HG03280 (cell line): ENCODE results near the gene CSKMT.
"Not testable (repeated sequence)": the region's sequence is repeated elsewhere in the genome, so short reads cannot be mapped to it uniquely, and the experiment has no call there.

Experiments
- ATAC-seq: cut with Tn5 transposase; IDR thresholded peaks from one replicate; pipeline ENCODE4 v1.9.1; 2021; ENCODE audit warnings: mild to moderate bottlenecking, moderate library complexity; ENCODE audit not compliant: unreplicated experiment

The CSKMT gene

GRCh38 chr11:62665075-62665598, at the start of gene CSKMT, which contains the start of gene C11orf98:
Gene CSKMT, plus strand, starts transcription at chr11:62665312. Its CDS starts 568 bp downstream, at chr11:62665880.
Gene C11orf98, minus strand, starts transcription at chr11:62665210. Its CDS starts 41 bp downstream, at chr11:62665169.
- ATAC-seq = peak; percentile 90

- ATAC-seq = no peak
These were observed 49.6 kb upstream of the CSKMT start for GRCh38 chr11:62615521-62615920.

GRCh38 chr11:62616957-62617356, 48.2 kb upstream of the CSKMT start:
- ATAC-seq = not testable (repeated sequence)

- ATAC-seq = no peak
These were observed 44.0 kb upstream of the CSKMT start for GRCh38 chr11:62621027-62621566.

- peak; percentile 94 for ATAC-seq
These were observed 43.3 kb upstream of the CSKMT start, which contains the start of gene B3GAT3 for GRCh38 chr11:62621567-62622470. Gene B3GAT3, minus strand, starts transcription at chr11:62621986. Its CDS starts 39 bp downstream, at chr11:62621947.

- no peak for ATAC-seq
These were observed 42.5 kb upstream of the CSKMT start for GRCh38 chr11:62622476-62623089.

GRCh38 chr11:62627713-62628112, 37.4 kb upstream of the CSKMT start:
- no peak for ATAC-seq

- no peak for ATAC-seq
These were observed 32.6 kb upstream of the CSKMT start for GRCh38 chr11:62632492-62632891.

- ATAC-seq = no peak
These were observed 20.9 kb upstream of the CSKMT start for GRCh38 chr11:62644220-62644619.

- ATAC-seq = no peak
These were observed 19.5 kb upstream of the CSKMT start for GRCh38 chr11:62645671-62645945.

- ATAC-seq = peak; percentile 95
These were observed 18.9 kb upstream of the CSKMT start, which contains the start of gene GANAB for GRCh38 chr11:62645946-62646824. Gene GANAB, minus strand, starts transcription at chr11:62646613. Its CDS starts 14 bp downstream, at chr11:62646599.

- ATAC-seq = no peak
These were observed 18.1 kb upstream of the CSKMT start for GRCh38 chr11:62646825-62647608.

- ATAC-seq = no peak
These were observed 17.5 kb upstream of the CSKMT start for GRCh38 chr11:62647609-62648005.

- no peak for ATAC-seq
These were observed 16.7 kb upstream of the CSKMT start for GRCh38 chr11:62648185-62648966.

- no peak for ATAC-seq
These were observed 16.1 kb upstream of the CSKMT start for GRCh38 chr11:62648967-62649364.

- ATAC-seq = no peak
These were observed 15.6 kb upstream of the CSKMT start for GRCh38 chr11:62649486-62649885.

- ATAC-seq = not testable (repeated sequence)
These were observed 14.8 kb upstream of the CSKMT start for GRCh38 chr11:62650283-62650682.

GRCh38 chr11:62652161-62653006, 12.7 kb upstream of the CSKMT start:
- no peak for ATAC-seq
